Ovary (tissue), 3 donors: ENCODE data around the gene TNFRSF17.

Experiments used
- EP300 ChIP-seq: sonication (generic); formaldehyde crosslinking; IDR thresholded peaks from one replicate; pipeline ENCODE4 v1.6.1; 2017; ENCODE audit warnings: antibody characterized with exemption
- POLR2A ChIP-seq: fragments of 450-650 bp; IDR thresholded peaks from one replicate; pipeline ENCODE4 v1.6.1; 2017; ENCODE audit warnings: antibody characterized with exemption, mild to moderate bottlenecking, moderate library complexity
- TF ChIP-seq, protein P1 (sequence below), 3 donors: fragments of 450-650 bp in 2 of 3; fragments of 200-600 bp in 1 of 3; IDR thresholded peaks; one replicate each; pipeline versions ENCODE4 v1.5.1 to v1.8.0; 2016 to 2022; ENCODE audit warnings: antibody characterized with exemption in 3 of 3, mild to moderate bottlenecking in 1 of 3
- donor health status: DM: no; HTN: no; CAD: no.

DNA sequence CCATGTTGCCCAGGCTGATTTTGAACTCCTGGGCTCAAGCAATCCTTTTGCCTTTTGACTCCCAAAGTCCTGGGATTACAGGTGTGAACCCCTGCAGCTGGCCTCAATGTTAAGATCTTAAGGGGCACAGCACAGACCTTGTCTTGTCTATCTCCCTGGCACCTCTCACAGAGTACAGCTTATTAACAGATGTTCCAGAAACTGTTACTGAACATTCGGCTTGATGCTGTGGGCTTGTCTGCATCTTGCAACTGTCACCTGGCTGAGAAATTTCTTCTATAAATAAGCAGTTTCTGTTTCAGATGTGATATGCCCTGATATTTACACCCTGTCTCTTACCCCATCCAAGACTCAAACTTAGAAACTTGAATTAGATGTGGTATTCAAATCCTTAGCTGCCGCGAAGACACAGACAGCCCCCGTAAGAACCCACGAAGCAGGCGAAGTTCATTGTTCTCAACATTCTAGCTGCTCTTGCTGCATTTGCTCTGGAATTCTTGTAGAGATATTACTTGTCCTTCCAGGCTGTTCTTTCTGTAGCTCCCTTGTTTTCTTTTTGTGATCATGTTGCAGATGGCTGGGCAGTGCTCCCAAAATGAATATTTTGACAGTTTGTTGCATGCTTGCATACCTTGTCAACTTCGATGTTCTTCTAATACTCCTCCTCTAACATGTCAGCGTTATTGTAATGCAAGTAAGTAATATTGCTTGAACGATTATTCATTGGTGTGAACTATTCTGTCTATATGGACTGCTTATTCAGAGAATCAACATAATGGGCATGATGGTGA is at the start of gene TNFRSF17:
- TF ChIP-seq, protein P1, sequence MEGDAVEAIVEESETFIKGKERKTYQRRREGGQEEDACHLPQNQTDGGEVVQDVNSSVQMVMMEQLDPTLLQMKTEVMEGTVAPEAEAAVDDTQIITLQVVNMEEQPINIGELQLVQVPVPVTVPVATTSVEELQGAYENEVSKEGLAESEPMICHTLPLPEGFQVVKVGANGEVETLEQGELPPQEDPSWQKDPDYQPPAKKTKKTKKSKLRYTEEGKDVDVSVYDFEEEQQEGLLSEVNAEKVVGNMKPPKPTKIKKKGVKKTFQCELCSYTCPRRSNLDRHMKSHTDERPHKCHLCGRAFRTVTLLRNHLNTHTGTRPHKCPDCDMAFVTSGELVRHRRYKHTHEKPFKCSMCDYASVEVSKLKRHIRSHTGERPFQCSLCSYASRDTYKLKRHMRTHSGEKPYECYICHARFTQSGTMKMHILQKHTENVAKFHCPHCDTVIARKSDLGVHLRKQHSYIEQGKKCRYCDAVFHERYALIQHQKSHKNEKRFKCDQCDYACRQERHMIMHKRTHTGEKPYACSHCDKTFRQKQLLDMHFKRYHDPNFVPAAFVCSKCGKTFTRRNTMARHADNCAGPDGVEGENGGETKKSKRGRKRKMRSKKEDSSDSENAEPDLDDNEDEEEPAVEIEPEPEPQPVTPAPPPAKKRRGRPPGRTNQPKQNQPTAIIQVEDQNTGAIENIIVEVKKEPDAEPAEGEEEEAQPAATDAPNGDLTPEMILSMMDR (IDR thresholded peaks at IDR 0.05): no peak
- TF ChIP-seq POLR2A: no peak
- no peak for TF ChIP-seq EP300
